ENCODE measurements around the gene CRIP1. TPM values are rescaled to one million over a fixed set of nuclear protein-coding genes. Genes with fewer than 3 reads are reported as not detected.
A peak's percentile ranks its signal among the peaks of the same experiment; 100 is the strongest.

CRIP1 gene
- total RNA-seq, 2 experiments from 2014 or later: 93.9 to 95.7 TPM

DNA sequence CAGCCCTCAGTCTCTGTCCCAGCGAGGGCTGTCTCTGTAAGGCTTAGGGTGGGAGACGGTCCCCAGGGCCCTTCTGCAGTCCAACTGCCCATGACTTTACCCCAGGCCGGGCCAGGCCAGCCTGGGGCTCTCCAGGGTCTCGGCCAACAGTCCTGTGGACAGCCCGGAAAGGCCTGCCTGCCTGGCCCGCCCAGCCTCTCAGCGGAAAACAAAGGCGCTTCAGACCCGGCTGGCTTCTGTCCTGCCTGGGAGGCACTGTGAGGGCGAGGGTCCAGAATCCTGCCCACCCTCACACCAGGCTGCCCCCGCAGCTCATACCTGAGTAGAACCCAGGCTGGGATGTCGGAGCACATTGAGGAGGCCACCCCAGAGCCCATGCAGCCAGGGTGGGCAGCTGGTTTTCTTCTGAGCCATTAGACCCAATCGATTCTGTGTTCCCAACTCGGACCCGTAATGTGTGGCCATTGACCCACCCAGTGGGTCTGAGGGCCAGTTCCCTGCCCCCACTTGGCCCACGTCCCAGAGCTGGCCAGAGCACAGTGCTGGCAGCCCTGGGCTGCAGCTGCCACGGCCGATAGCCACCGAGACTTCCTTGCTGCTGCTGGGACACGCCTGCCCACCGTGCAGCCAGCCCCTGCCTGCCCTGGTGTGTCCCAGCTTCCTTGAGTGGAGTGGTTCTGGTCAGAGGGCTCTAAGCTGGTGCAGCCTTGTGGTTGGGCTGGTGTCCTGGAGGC lies 10.4 kb upstream of the CRIP1 start:
- peaks cover 23% of the 10 kb centered on the region for H3K27me3 Mint-ChIP-seq
- TF ChIP-seq, protein P1, sequence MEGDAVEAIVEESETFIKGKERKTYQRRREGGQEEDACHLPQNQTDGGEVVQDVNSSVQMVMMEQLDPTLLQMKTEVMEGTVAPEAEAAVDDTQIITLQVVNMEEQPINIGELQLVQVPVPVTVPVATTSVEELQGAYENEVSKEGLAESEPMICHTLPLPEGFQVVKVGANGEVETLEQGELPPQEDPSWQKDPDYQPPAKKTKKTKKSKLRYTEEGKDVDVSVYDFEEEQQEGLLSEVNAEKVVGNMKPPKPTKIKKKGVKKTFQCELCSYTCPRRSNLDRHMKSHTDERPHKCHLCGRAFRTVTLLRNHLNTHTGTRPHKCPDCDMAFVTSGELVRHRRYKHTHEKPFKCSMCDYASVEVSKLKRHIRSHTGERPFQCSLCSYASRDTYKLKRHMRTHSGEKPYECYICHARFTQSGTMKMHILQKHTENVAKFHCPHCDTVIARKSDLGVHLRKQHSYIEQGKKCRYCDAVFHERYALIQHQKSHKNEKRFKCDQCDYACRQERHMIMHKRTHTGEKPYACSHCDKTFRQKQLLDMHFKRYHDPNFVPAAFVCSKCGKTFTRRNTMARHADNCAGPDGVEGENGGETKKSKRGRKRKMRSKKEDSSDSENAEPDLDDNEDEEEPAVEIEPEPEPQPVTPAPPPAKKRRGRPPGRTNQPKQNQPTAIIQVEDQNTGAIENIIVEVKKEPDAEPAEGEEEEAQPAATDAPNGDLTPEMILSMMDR (IDR thresholded peaks at IDR 0.05): no peak
- no peaks in the 10 kb centered on the region for H3K9me3 Mint-ChIP-seq
- POLR2A ChIA-PET: interaction anchor here (0.7 kb wide), 1 partner anchor 30 kb away, joined by 4 read pairs; no protein-coding TSS in a partner anchor
- intact Hi-C loops (cut with micrococcal nuclease): no loop called here
- no peak overlapping the region for H3K4me3 Mint-ChIP-seq
- ATAC-seq (no peak), DNase-seq (no peak)
- no peak overlapping the region for H3K27ac Mint-ChIP-seq
- peaks cover 2% of the 10 kb centered on the region for H3K36me3 Mint-ChIP-seq (ENCODE audit: low read depth)
- CTCF ChIA-PET: interaction anchor here (0.9 to 2.0 kb wide), 5 partner anchors 10 to 105 kb away, joined by 3 to 5 read pairs (median 4); no protein-coding TSS in a partner anchor
- peaks cover 28% of the 10 kb centered on the region for H3K4me1 Mint-ChIP-seq (ENCODE audit: low read depth)

DNA sequence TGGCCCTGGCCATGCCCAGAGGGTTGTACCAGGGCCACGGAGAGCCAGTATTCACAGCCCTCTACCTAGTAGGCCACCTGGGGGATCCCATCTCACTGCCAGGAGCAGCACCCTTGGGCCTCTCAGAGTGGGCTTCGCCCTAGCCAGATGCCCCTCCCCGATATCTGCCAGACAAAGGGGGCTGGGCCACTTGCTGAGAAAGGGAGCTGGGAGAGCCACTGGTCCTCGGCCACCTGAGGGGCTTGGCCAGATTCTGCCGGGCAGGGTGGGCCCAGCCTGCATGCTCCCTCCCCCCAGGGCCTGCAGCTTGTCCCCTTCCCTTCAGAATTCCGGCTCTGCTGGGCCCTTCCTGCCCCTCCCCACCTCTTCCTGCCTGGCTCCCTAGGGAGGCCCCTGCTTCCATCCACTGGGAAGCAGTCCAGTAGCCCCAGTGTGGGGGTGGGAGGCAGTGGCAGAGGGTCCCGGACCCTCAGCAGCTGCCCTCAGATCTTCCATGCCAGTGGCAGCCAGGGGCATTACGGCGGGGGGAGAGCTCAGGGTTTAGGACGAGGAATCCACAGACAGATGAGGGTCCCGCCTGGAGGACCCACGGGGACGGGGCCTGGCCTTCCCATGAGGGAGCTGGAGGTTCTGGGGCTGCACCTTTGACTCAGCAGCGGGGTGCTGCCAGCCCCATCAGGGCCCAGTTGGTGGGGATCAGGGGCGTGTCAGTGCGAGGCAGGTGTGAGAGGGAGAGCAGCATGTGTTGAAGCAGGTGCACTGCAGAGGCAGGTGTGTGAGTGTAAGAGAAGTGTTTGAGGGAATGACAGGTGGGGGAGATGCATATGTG lies 9.6 kb upstream of the CRIP1 start:
- no peak for ATAC-seq

DNA sequence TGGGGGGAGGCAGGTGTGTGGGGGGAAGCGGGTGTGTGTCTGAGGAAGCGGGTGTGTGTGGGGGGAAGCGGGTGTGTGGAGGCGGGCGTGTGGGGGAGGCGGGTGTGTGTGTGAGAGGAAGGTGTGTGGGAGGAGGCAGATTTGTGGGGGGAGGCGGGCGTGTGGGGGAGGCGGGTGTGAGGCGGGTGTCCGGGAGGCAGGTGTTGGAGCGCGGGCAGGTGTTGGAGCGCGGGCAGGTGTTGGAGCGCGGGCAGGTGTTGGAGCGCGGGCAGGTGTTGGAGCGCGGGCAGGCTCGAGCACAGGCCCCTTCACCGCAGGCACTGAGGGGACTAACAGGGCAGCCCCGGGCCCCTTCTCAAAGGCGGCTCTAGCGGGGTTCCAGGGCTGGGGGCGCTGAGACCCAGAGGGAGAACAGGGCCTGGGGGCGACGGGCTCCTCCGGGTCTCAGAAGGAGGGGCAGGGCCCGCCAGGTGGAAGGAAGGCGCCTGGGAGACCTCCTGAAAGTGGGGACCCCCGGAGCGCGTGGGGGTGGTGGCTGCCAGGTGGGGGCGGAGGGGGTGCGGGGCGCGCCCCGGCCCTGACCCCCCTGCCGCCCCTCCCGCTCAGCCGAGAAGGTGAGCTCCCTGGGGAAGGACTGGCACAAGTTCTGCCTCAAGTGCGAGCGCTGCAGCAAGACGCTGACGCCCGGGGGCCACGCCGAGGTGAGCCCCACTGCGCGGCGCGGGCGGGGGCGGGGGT lies 8.9 kb upstream of the CRIP1 start:
- Mint-ChIP-seq H3K9me3 (no peaks in the 10 kb centered on the region), H3K4me3 (no peak overlapping the region), H3K27ac (no peak overlapping the region), H3K36me3 (ENCODE audit: low read depth) (peaks cover 2% of the 10 kb centered on the region), H3K4me1 (ENCODE audit: low read depth) (peaks cover 41% of the 10 kb centered on the region), H3K27me3 (peaks cover 23% of the 10 kb centered on the region)
- DNase-seq (no peak), ATAC-seq (no peak)
- TF ChIP-seq, protein P1 (IDR thresholded peaks at IDR 0.05): no peak
- ChIA-PET POLR2A (interaction anchor here (1.0 kb wide), 1 partner anchor 40 kb away, joined by 4 read pairs; no protein-coding TSS in a partner anchor), CTCF (interaction anchor here (1.2 to 2.0 kb wide), 4 partner anchors 8 to 29 kb away, joined by 4 to 6 read pairs (median 4); no protein-coding TSS in a partner anchor)
- intact Hi-C loops (cut with micrococcal nuclease): no loop called here

More for the DNA sequence above, 9.6 kb upstream of the CRIP1 start:
- POLR2A ChIA-PET: interaction anchor here (1.0 kb wide), 1 partner anchor 41 kb away, joined by 4 read pairs; no protein-coding TSS in a partner anchor
- Mint-ChIP-seq H3K27ac (no peak overlapping the region), H3K36me3 (ENCODE audit: low read depth) (peaks cover 2% of the 10 kb centered on the region), H3K4me3 (no peak overlapping the region), H3K9me3 (no peaks in the 10 kb centered on the region), H3K4me1 (ENCODE audit: low read depth) (peaks cover 33% of the 10 kb centered on the region), H3K27me3 (peaks cover 23% of the 10 kb centered on the region)
- CTCF ChIA-PET: interaction anchor here (0.9 to 2.0 kb wide), 4 partner anchors 9 to 106 kb away, joined by 3 to 5 read pairs (median 4); no protein-coding TSS in a partner anchor
- peak; percentile 30 for DNase-seq
- TF ChIP-seq, protein P1 (IDR thresholded peaks at IDR 0.05): no peak
- intact Hi-C loops (cut with micrococcal nuclease): no loop called here

DNA sequence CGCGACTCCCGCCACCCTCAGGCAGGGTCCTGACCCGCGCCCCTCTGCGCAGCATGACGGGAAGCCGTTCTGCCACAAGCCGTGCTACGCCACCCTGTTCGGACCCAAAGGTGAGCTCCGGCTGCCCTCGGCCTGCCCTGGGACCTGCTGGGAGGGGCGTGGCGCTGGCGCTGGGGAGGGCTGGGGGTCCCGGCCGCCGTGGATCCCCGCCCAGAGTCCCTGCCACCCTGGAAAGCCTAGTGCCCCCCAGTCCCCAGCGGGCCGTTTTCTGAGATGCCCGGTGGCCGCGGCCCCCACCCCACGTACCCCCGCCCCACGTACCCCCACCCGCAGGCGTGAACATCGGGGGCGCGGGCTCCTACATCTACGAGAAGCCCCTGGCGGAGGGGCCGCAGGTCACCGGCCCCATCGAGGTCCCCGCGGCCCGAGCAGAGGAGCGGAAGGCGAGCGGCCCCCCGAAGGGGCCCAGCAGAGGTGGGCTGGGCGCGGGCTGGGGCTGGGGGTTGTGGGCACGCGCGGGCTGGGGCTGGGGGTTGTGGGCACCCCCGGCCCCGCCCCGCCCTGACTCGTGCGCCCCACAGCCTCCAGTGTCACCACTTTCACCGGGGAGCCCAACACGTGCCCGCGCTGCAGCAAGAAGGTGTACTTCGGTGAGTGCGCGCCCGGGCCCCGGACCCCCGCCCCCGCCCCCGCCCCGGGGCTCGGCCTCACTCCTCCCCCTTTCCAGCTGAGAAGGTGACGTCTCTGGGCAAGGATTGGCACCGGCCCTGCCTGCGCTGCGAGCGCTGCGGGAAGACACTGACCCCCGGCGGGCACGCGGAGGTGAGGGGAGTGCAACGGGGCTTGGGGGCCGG lies 8.1 kb upstream of the CRIP1 start:
- peaks cover 39% of the 10 kb centered on the region for H3K4me1 Mint-ChIP-seq (ENCODE audit: low read depth)
- ChIA-PET POLR2A (interaction anchor here (0.6 to 1.0 kb wide), 2 partner anchors 8 to 69 kb away, joined by 3 read pairs; partner anchors contain the start of gene CRIP1), CTCF (interaction anchor here (1.6 kb wide), 1 partner anchor 11 kb away, joined by 6 read pairs; no protein-coding TSS in a partner anchor)
- no peak for DNase-seq
- ATAC-seq: no peak
- H3K36me3 Mint-ChIP-seq (ENCODE audit: low read depth): peaks cover 2% of the 10 kb centered on the region
- intact Hi-C loops (cut with micrococcal nuclease): no loop called here
- H3K9me3 Mint-ChIP-seq: no peaks in the 10 kb centered on the region
- no peak overlapping the region for H3K4me3 Mint-ChIP-seq
- H3K27me3 Mint-ChIP-seq: peaks cover 23% of the 10 kb centered on the region
- TF ChIP-seq, protein P1 (IDR thresholded peaks at IDR 0.05): no peak
- no peak overlapping the region for H3K27ac Mint-ChIP-seq
